Stimulated activated CD8-positive, alpha-beta memory T cell treated with anti-CD3 and anti-CD28 coated beads, Interleukin-7, amount 100 ng/mL, for 48 hours (primary cell): Measurements from ENCODE around the gene HSPA12B.

Experiments
- DNase-seq, 2 donors: peaks; one replicate each; pipeline ENCODE4 v3.0.0-alpha.2; 2020; ENCODE audit warnings: low read depth in 1 of 2; ENCODE audit errors: extremely low read depth in 1 of 2

The HSPA12B gene

GRCh38 chr20:3704087-3704486 lies 28.4 kb upstream of the HSPA12B start:
- DNase-seq = no peak

- no peak for DNase-seq
These were observed 27.0 kb upstream of the HSPA12B start for GRCh38 chr20:3705491-3705969.

GRCh38 chr20:3705970-3706739 lies 26.3 kb upstream of the HSPA12B start:
- no peak for DNase-seq

- DNase-seq = no peak
These were observed 25.5 kb upstream of the HSPA12B start for GRCh38 chr20:3706774-3707507.

- DNase-seq = no peak
These were observed 25.0 kb upstream of the HSPA12B start for GRCh38 chr20:3707508-3707899.

GRCh38 chr20:3710011-3710466 lies 22.4 kb upstream of the HSPA12B start:
- DNase-seq = no peak

GRCh38 chr20:3710703-3711483 lies 21.6 kb upstream of the HSPA12B start:
- DNase-seq = peak; percentile 51 to 52

- DNase-seq = no peak
These were observed 21.0 kb upstream of the HSPA12B start for GRCh38 chr20:3711484-3711941.

- no peak for DNase-seq
These were observed 20.1 kb upstream of the HSPA12B start, which contains the start of gene SIGLEC1 for GRCh38 chr20:3712279-3712873. Gene SIGLEC1 (minus strand): TSS chr20:3712600. CDS start chr20:3707128, 5,472 bp downstream.

- DNase-seq = no peak
These were observed 18.4 kb upstream of the HSPA12B start for GRCh38 chr20:3714092-3714491.

GRCh38 chr20:3716195-3716834 lies 16.2 kb upstream of the HSPA12B start:
- DNase-seq = no peak

GRCh38 chr20:3719046-3719445 lies 13.4 kb upstream of the HSPA12B start:
- no peak for DNase-seq

GRCh38 chr20:3720068-3720467 lies 12.4 kb upstream of the HSPA12B start:
- no peak for DNase-seq

GRCh38 chr20:3720626-3721025 lies 11.9 kb upstream of the HSPA12B start:
- no peak for DNase-seq

- no peak for DNase-seq
These were observed 10.6 kb upstream of the HSPA12B start for GRCh38 chr20:3721912-3722311.

GRCh38 chr20:3723284-3723683 lies 9.2 kb upstream of the HSPA12B start:
- DNase-seq = no peak

- no peak for DNase-seq
These were observed 8.1 kb upstream of the HSPA12B start for GRCh38 chr20:3724356-3724755.

- DNase-seq = no peak
These were observed 5.0 kb upstream of the HSPA12B start for GRCh38 chr20:3727401-3728021.

- no peak for DNase-seq
These were observed 4.1 kb upstream of the HSPA12B start for GRCh38 chr20:3728354-3728753.

- no peak for DNase-seq
These were observed 3.6 kb upstream of the HSPA12B start for GRCh38 chr20:3728876-3729275.
